PFSK-1 (cell line): ENCODE results near the gene TOR2A.

Experiments
- FOXP2 ChIP-seq: optimal IDR thresholded peaks from 2 replicates; pipeline ENCODE3; 2011; ENCODE audit warnings: borderline replicate concordance, control low read depth, inconsistent platforms; ENCODE audit not compliant: insufficient read depth; ENCODE audit errors: extremely low read length, extremely low read depth
- POLR2AphosphoS5 ChIP-seq: IDR thresholded peaks from 2 replicates; pipeline ENCODE4 v1.6.1; 2012; ENCODE audit warnings: low read depth, mild to moderate bottlenecking, control low read depth, low read length, moderate library complexity
- REST ChIP-seq, 2 experiments: IDR thresholded peaks; 2 replicates each; pipeline versions ENCODE4 v1.6.1 to v1.8.0; 2011 to 2012; ENCODE audit warnings: low read depth in 2 of 2, low read length in 2 of 2, control low read depth in 1 of 2, inconsistent platforms in 1 of 2, mild to moderate bottlenecking in 1 of 2, moderate library complexity in 1 of 2; ENCODE audit not compliant: insufficient read depth in 1 of 2
- SIN3A ChIP-seq: IDR thresholded peaks from 2 replicates; pipeline ENCODE4 v1.6.1; 2012; ENCODE audit warnings: mild to moderate bottlenecking, low read length, moderate library complexity, borderline replicate concordance; ENCODE audit not compliant: insufficient read depth
- TAF1 ChIP-seq: IDR thresholded peaks from 2 replicates; pipeline ENCODE4 v1.6.1; 2012; ENCODE audit warnings: low read length, control low read depth, borderline replicate concordance; ENCODE audit not compliant: insufficient read depth

TOR2A gene

GRCh38 chr9:127742435-127743088 lies 7.5 kb upstream of the TOR2A start:
- TF ChIP-seq TAF1 (no peak), SIN3A (no peak), REST (IDR thresholded peaks at IDR 0.05; ENCODE audit: insufficient read depth in 1 of 2, low read depth in 2 of 2, low read length in 2 of 2) (no peak), POLR2AphosphoS5 (no peak), FOXP2 (no peak)

DNA sequence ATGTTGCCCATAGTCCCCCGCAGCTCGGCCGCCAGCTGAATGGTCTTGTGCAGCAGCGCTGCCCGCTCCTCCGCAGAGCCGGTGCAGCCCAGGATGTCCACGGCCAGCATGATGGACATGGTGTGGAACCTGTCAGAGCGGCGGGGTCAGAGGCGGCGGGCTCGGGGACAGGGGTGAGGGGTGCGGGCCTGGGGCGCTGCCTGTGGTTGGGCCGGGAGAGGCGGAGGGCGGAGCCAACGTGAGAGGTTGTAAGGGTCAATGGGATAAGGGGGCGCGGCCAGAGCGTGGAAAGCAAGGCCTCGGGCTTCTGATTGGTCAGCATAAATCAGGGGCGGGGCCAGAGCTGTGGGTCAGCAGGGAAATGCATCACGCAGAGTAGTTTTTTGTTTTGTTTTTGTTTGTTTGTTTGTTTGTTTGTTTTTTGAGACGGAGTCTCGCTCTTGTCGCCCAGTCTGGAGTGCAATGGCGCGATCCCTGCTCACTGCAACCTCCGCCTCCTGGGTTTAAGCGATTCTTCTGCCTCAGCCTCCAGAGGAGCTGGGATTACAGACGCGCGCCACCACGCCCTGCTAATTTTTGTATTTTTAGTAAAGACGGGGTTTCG lies 6.8 kb upstream of the TOR2A start:
- no peak for TF ChIP-seq POLR2AphosphoS5
- no peak for TF ChIP-seq TAF1
- TF ChIP-seq SIN3A, result no peak
- no peak for TF ChIP-seq REST (IDR thresholded peaks at IDR 0.05; ENCODE audit: insufficient read depth in 1 of 2, low read depth in 2 of 2, low read length in 2 of 2)
- no peak for TF ChIP-seq FOXP2

GRCh38 chr9:127739614-127740330 lies 4.7 kb upstream of the TOR2A start:
- TF ChIP-seq REST (IDR thresholded peaks at IDR 0.05; ENCODE audit: insufficient read depth in 1 of 2, low read depth in 2 of 2, low read length in 2 of 2) (no peak), SIN3A (no peak), POLR2AphosphoS5 (no peak), TAF1 (no peak), FOXP2 (no peak)

GRCh38 chr9:127738666-127739065 lies 3.6 kb upstream of the TOR2A start:
- TF ChIP-seq SIN3A (no peak), TAF1 (no peak), REST (IDR thresholded peaks at IDR 0.05; ENCODE audit: insufficient read depth in 1 of 2, low read depth in 2 of 2, low read length in 2 of 2) (no peak), POLR2AphosphoS5 (no peak)
